ENCODE measurements around the gene FREM1. TPM values are rescaled to one million over a fixed set of nuclear protein-coding genes. Genes with fewer than 3 reads are reported as not detected.
A peak's percentile ranks its signal among the peaks of the same experiment; 100 is the strongest.

The FREM1 gene
- total RNA-seq, 1 experiment from 2014 or later: not detected

GRCh38 chr9:14869671-14870070 is 40.6 kb downstream of the FREM1 start:
- DNase-seq (ENCODE audit: low read depth): no peak

- no peak for DNase-seq (ENCODE audit: low read depth)
These were observed 41.2 kb downstream of the FREM1 start for GRCh38 chr9:14868772-14869583.

GRCh38 chr9:14868418-14868771 is 41.8 kb downstream of the FREM1 start:
- no peak for DNase-seq (ENCODE audit: low read depth)

GRCh38 chr9:14866200-14866749 is 44.0 kb downstream of the FREM1 start:
- no peak for DNase-seq (ENCODE audit: low read depth)

GRCh38 chr9:14864309-14864708 is 45.9 kb downstream of the FREM1 start:
- DNase-seq (ENCODE audit: low read depth): no peak

GRCh38 chr9:14863402-14863801 is 46.8 kb downstream of the FREM1 start:
- DNase-seq (ENCODE audit: low read depth): no peak

GRCh38 chr9:14857449-14858305 is 52.6 kb downstream of the FREM1 start:
- DNase-seq (ENCODE audit: low read depth): no peak

- no peak for DNase-seq (ENCODE audit: low read depth)
These were observed 60.4 kb downstream of the FREM1 start for GRCh38 chr9:14849851-14850250.

- no peak for DNase-seq (ENCODE audit: low read depth)
These were observed 60.9 kb downstream of the FREM1 start for GRCh38 chr9:14849296-14849695.

- peak; percentile 41 for DNase-seq (ENCODE audit: low read depth)
These were observed 63.3 kb downstream of the FREM1 start for GRCh38 chr9:14846871-14847311.

- no peak for DNase-seq (ENCODE audit: low read depth)
These were observed 67.1 kb downstream of the FREM1 start for GRCh38 chr9:14843163-14843562.

- DNase-seq (ENCODE audit: low read depth): no peak
These were observed 68.0 kb downstream of the FREM1 start for GRCh38 chr9:14842269-14842668.

- no peak for DNase-seq (ENCODE audit: low read depth)
These were observed 71.5 kb downstream of the FREM1 start for GRCh38 chr9:14838701-14839100.

GRCh38 chr9:14836885-14837284 is 73.3 kb downstream of the FREM1 start:
- no peak for DNase-seq (ENCODE audit: low read depth)

- DNase-seq (ENCODE audit: low read depth): no peak
These were observed 78.6 kb downstream of the FREM1 start for GRCh38 chr9:14831661-14832060.

- no peak for DNase-seq (ENCODE audit: low read depth)
These were observed 79.2 kb downstream of the FREM1 start for GRCh38 chr9:14831074-14831473.

- no peak for DNase-seq (ENCODE audit: low read depth)
These were observed 80.2 kb downstream of the FREM1 start for GRCh38 chr9:14830057-14830456.

GRCh38 chr9:14829204-14829603 is 81.0 kb downstream of the FREM1 start:
- no peak for DNase-seq (ENCODE audit: low read depth)

- DNase-seq (ENCODE audit: low read depth): no peak
These were observed 82.4 kb downstream of the FREM1 start for GRCh38 chr9:14827805-14828204.

- no peak for DNase-seq (ENCODE audit: low read depth)
These were observed 85.7 kb downstream of the FREM1 start for GRCh38 chr9:14824481-14824880.

GRCh38 chr9:14823800-14824199 is 86.4 kb downstream of the FREM1 start:
- DNase-seq (ENCODE audit: low read depth): no peak

- DNase-seq (ENCODE audit: low read depth): no peak
These were observed 87.6 kb downstream of the FREM1 start for GRCh38 chr9:14822666-14823065.

GRCh38 chr9:14819183-14819582 is 91.0 kb downstream of the FREM1 start:
- no peak for DNase-seq (ENCODE audit: low read depth)

Measured in Daoy (cell line).